Activated CD8-positive, alpha-beta T cell treated with anti-CD3 and anti-CD28 coated beads for 36 hours (primary cell): ENCODE results near the gene SIRT2. TPM values are rescaled to one million over a fixed set of nuclear protein-coding genes. Genes with fewer than 3 reads are reported as not detected.

Experiments
- ATAC-seq: fragments of 200-7000 bp; cut with Tn5 transposase; one replicate; pipeline ENCODE4 v1.10.0; 2021; ENCODE audit warnings: mild to moderate bottlenecking, moderate library complexity
- CTCF ChIA-PET: fragments of 350-600 bp; sonication (Branson Sonifier 250); formaldehyde crosslinking; loops from one replicate; lab custom pipeline; 2021; ENCODE audit warnings: antibody characterized with exemption; lab: Charles Lee
- POLR2A ChIA-PET: fragments of 350-600 bp; sonication (Branson Sonifier 250); formaldehyde crosslinking; loops from one replicate; lab custom pipeline; 2021; ENCODE audit warnings: antibody characterized with exemption; lab: Charles Lee
- DNase-seq: peaks from one replicate; pipeline ENCODE4 v3.0.0-alpha.2; 2020
- H3K27ac Mint-ChIP-seq: one replicate; pipeline ENCODE4 v1.8.0; 2021; ENCODE audit warnings: mild to moderate bottlenecking, mixed read lengths
- H3K27me3 Mint-ChIP-seq: one replicate; pipeline ENCODE4 v1.8.0; 2021; ENCODE audit warnings: mixed read lengths
- H3K36me3 Mint-ChIP-seq: one replicate; pipeline ENCODE4 v1.8.0; 2021; ENCODE audit warnings: low read depth, mixed read lengths
- H3K4me1 Mint-ChIP-seq: one replicate; pipeline ENCODE4 v1.8.0; 2021; ENCODE audit warnings: low read depth, mixed read lengths
- H3K4me3 Mint-ChIP-seq: one replicate; pipeline ENCODE4 v1.8.0; 2021; ENCODE audit warnings: mild to moderate bottlenecking, moderate library complexity, mixed read lengths
- H3K9me3 Mint-ChIP-seq: one replicate; pipeline ENCODE4 v1.8.0; 2021; ENCODE audit warnings: mixed read lengths
- intact Hi-C: fragments of 100-400 bp; cut with micrococcal nuclease; formaldehyde crosslinking; loops from one replicate; pipeline ENCODE4 v1.10.0; 2022
- total RNA-seq, 2 experiments: library from RNA; stranded (reverse); gene quantifications; one replicate each; pipeline ENCODE4 v1.2.3, GENCODE V29; 2021
- TF ChIP-seq, protein P1 (sequence below): fragments of 200-600 bp; IDR thresholded peaks from one replicate; pipeline ENCODE4 v1.8.0; 2022; ENCODE audit warnings: antibody characterized with exemption, mild to moderate bottlenecking

The SIRT2 gene
- total RNA-seq, 2 experiments from 2014 or later = 20.0 to 21.5 TPM

GRCh38 chr19:38843175-38843758 is 56.2 kb downstream of the SIRT2 start:
- ChIA-PET CTCF (no interaction called here), POLR2A (interaction anchor here (1.2 to 2.8 kb wide), 8 partner anchors 8 to 109 kb away, joined by 3 to 24 read pairs (median 5); partner anchors contain the start of gene ECH1)
- peaks cover 91% of the 10 kb centered on the region for H3K36me3 Mint-ChIP-seq
- no peaks in the 10 kb centered on the region for H3K27me3 Mint-ChIP-seq
- H3K27ac Mint-ChIP-seq = peak overlapping the region; percentile 97
- H3K4me1 Mint-ChIP-seq = peaks cover 87% of the 10 kb centered on the region
- intact Hi-C loops = loop anchor here (10.0 kb wide), 1 partner anchor 108 kb away; no protein-coding TSS in a partner anchor
- DNase-seq (no peak), ATAC-seq (no peak)
- TF ChIP-seq, protein P1, sequence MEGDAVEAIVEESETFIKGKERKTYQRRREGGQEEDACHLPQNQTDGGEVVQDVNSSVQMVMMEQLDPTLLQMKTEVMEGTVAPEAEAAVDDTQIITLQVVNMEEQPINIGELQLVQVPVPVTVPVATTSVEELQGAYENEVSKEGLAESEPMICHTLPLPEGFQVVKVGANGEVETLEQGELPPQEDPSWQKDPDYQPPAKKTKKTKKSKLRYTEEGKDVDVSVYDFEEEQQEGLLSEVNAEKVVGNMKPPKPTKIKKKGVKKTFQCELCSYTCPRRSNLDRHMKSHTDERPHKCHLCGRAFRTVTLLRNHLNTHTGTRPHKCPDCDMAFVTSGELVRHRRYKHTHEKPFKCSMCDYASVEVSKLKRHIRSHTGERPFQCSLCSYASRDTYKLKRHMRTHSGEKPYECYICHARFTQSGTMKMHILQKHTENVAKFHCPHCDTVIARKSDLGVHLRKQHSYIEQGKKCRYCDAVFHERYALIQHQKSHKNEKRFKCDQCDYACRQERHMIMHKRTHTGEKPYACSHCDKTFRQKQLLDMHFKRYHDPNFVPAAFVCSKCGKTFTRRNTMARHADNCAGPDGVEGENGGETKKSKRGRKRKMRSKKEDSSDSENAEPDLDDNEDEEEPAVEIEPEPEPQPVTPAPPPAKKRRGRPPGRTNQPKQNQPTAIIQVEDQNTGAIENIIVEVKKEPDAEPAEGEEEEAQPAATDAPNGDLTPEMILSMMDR = no peak
- H3K9me3 Mint-ChIP-seq = no peaks in the 10 kb centered on the region
- peak overlapping the region; percentile 33 for H3K4me3 Mint-ChIP-seq

GRCh38 chr19:38842439-38843174 is 56.8 kb downstream of the SIRT2 start:
- peaks cover 83% of the 10 kb centered on the region for H3K4me1 Mint-ChIP-seq
- intact Hi-C loops = loop anchor here (10.0 kb wide), 1 partner anchor 108 kb away; no protein-coding TSS in a partner anchor
- ChIA-PET POLR2A (interaction anchor here (0.6 to 4.0 kb wide), 13 partner anchors 8 to 109 kb away, joined by 3 to 24 read pairs (median 4); partner anchors contain the start of gene ECH1), CTCF (interaction anchor here (0.8 to 1.0 kb wide), 3 partner anchors 21 to 111 kb away, joined by 3 read pairs; no protein-coding TSS in a partner anchor)
- ATAC-seq (peak; percentile 84), DNase-seq (peak; percentile 86)
- no peaks in the 10 kb centered on the region for H3K27me3 Mint-ChIP-seq
- TF ChIP-seq, protein P1 = no peak
- H3K4me3 Mint-ChIP-seq = peak overlapping the region; percentile 64
- peaks cover 91% of the 10 kb centered on the region for H3K36me3 Mint-ChIP-seq
- peak overlapping the region; percentile 97 for H3K27ac Mint-ChIP-seq
- H3K9me3 Mint-ChIP-seq = no peaks in the 10 kb centered on the region

- DNase-seq (peak; percentile 45), ATAC-seq (peak; percentile 5)
- CTCF ChIA-PET = interaction anchor here (0.8 to 1.0 kb wide), 3 partner anchors 22 to 112 kb away, joined by 3 read pairs; no protein-coding TSS in a partner anchor
- no peaks in the 10 kb centered on the region for H3K27me3 Mint-ChIP-seq
- H3K4me1 Mint-ChIP-seq = peaks cover 78% of the 10 kb centered on the region
- H3K27ac Mint-ChIP-seq = peak overlapping the region; percentile 97
- intact Hi-C loops = loop anchor here (10.0 kb wide), 1 partner anchor 107 kb away; no protein-coding TSS in a partner anchor
- peak overlapping the region; percentile 64 for H3K4me3 Mint-ChIP-seq
- H3K36me3 Mint-ChIP-seq = peaks cover 91% of the 10 kb centered on the region
- POLR2A ChIA-PET = interaction anchor here (0.6 to 4.0 kb wide), 13 partner anchors 7 to 109 kb away, joined by 3 to 24 read pairs (median 4); partner anchors contain the start of gene ECH1
- TF ChIP-seq, protein P1 = no peak
- no peaks in the 10 kb centered on the region for H3K9me3 Mint-ChIP-seq
These were observed 57.5 kb downstream of the SIRT2 start for GRCh38 chr19:38841787-38842438.

DNA sequence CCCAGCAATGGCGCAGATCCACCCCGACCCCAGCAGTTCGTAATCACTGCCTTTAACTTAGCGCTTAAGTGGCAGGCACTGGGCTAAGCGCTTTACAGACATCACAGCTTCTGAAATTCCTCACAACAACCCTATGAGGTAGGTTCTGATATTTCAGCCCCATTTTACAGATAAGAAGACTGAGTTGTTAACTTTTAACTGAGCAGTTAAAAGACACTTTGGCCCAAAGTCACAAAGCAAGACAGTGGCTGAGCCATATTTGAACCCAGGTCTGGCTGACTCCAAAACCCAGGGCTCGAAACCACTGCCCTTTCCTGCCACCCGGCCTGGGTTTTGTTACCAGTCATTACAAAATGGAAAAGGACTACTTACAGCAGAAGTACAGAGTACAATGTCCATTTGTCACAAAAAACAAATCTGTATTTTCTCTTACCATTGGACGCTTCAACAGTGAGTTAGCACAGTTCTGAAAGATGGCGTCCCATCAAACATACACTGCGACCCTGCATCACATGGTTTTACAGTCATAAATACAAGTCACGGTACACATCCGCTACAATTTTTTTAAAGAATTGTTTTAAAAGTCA is 58.1 kb downstream of the SIRT2 start:
- Mint-ChIP-seq H3K36me3 (peaks cover 94% of the 10 kb centered on the region), H3K9me3 (no peaks in the 10 kb centered on the region), H3K4me3 (peak overlapping the region; percentile 64), H3K27ac (peak overlapping the region; percentile 97), H3K27me3 (no peaks in the 10 kb centered on the region), H3K4me1 (peaks cover 75% of the 10 kb centered on the region)
- CTCF ChIA-PET = interaction anchor here (1.8 kb wide), 1 partner anchor 106 kb away, joined by 4 read pairs; no protein-coding TSS in a partner anchor
- DNase-seq (no peak), ATAC-seq (no peak)
- TF ChIP-seq, protein P1 = no peak
- POLR2A ChIA-PET = interaction anchor here (0.8 to 4.6 kb wide), 7 partner anchors 7 to 146 kb away, joined by 3 to 48 read pairs (median 13); partner anchors contain the start of genes ECH1 and HNRNPL
- intact Hi-C loops = loop anchor here (10.0 kb wide), 1 partner anchor 106 kb away; no protein-coding TSS in a partner anchor
